ENCODE data around the gene DCBLD1.

DNA sequence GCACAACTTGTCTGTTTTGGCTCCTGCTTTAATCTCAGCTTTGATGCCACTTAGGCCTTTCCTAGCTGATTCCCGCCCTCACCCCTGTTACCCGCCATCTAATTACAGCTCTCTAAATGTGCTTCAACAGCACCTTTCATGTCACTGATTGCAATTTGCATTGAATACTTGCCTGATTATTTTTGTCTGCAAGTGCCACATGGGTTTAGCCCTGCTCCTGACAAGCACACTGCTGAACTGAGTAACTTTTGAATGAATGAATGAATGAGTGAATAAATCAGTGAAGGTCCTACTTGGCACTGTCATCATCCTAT lies 591 bp upstream of the DCBLD1 start:
- TF ChIP-seq, protein P1, sequence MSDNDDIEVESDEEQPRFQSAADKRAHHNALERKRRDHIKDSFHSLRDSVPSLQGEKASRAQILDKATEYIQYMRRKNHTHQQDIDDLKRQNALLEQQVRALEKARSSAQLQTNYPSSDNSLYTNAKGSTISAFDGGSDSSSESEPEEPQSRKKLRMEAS (IDR thresholded peaks at IDR 0.05), result no peak
- no peak for TF ChIP-seq POLR2A (IDR thresholded peaks at IDR 0.05; ENCODE audit: borderline replicate concordance, extremely low read depth, insufficient read depth, insufficient read length)
- TF ChIP-seq, protein P2, sequence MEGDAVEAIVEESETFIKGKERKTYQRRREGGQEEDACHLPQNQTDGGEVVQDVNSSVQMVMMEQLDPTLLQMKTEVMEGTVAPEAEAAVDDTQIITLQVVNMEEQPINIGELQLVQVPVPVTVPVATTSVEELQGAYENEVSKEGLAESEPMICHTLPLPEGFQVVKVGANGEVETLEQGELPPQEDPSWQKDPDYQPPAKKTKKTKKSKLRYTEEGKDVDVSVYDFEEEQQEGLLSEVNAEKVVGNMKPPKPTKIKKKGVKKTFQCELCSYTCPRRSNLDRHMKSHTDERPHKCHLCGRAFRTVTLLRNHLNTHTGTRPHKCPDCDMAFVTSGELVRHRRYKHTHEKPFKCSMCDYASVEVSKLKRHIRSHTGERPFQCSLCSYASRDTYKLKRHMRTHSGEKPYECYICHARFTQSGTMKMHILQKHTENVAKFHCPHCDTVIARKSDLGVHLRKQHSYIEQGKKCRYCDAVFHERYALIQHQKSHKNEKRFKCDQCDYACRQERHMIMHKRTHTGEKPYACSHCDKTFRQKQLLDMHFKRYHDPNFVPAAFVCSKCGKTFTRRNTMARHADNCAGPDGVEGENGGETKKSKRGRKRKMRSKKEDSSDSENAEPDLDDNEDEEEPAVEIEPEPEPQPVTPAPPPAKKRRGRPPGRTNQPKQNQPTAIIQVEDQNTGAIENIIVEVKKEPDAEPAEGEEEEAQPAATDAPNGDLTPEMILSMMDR (IDR thresholded peaks at IDR 0.05 in 2 of 3, conservative IDR thresholded peaks at IDR 0.05 in 1 of 3; ENCODE audit: borderline replicate concordance in 1 of 3, insufficient read depth in 1 of 3, low read depth in 2 of 3, low read length in 2 of 3), result no peak
- TF ChIP-seq FOSL1 (IDR thresholded peaks at IDR 0.05; ENCODE audit: low read depth), result no peak
- TF ChIP-seq EZH2 (IDR thresholded peaks at IDR 0.05), result no peak
